Ramos (cell line): ENCODE measurements around the gene KLF2.

ENCODE experiments used
- in situ Hi-C: fragments of 300-500 bp; cut with MboI; formaldehyde crosslinking; loops from one replicate; pipeline ENCODE4 v1.14.3; 2022; ENCODE audit warnings: low sequenced_read_pairs; ENCODE audit not compliant: unreplicated experiment

KLF2 gene

GRCh38 chr19:16306728-16307402, 17.8 kb upstream of the KLF2 start:
- in situ Hi-C loops = no loop called here

GRCh38 chr19:16308081-16308480, 16.5 kb upstream of the KLF2 start:
- in situ Hi-C loops = no loop called here

- in situ Hi-C loops = no loop called here
These were observed 15.0 kb upstream of the KLF2 start for GRCh38 chr19:16309643-16310042.

- in situ Hi-C loops = no loop called here
These were observed 8.7 kb upstream of the KLF2 start for GRCh38 chr19:16315825-16316505.

GRCh38 chr19:16316506-16316882, 8.1 kb upstream of the KLF2 start:
- in situ Hi-C loops = no loop called here

GRCh38 chr19:16319481-16319880, 5.1 kb upstream of the KLF2 start:
- in situ Hi-C loops = no loop called here

GRCh38 chr19:16320987-16321386, 3.6 kb upstream of the KLF2 start:
- in situ Hi-C loops = no loop called here

- in situ Hi-C loops = no loop called here
These were observed 518 bp downstream of the KLF2 start for GRCh38 chr19:16325161-16325527.

- in situ Hi-C loops = no loop called here
These were observed 1.2 kb downstream of the KLF2 start for GRCh38 chr19:16325641-16326400.

GRCh38 chr19:16326401-16327168, 2.0 kb downstream of the KLF2 start:
- in situ Hi-C loops = no loop called here

GRCh38 chr19:16327169-16327475, 2.5 kb downstream of the KLF2 start:
- in situ Hi-C loops = no loop called here

- in situ Hi-C loops = no loop called here
These were observed 2.9 kb downstream of the KLF2 start for GRCh38 chr19:16327501-16327900.

- in situ Hi-C loops = no loop called here
These were observed 3.5 kb downstream of the KLF2 start for GRCh38 chr19:16327911-16328823.

GRCh38 chr19:16328824-16329482, 4.3 kb downstream of the KLF2 start:
- in situ Hi-C loops = no loop called here

- in situ Hi-C loops = no loop called here
These were observed 5.8 kb downstream of the KLF2 start for GRCh38 chr19:16330368-16330801.

- in situ Hi-C loops = no loop called here
These were observed 6.4 kb downstream of the KLF2 start for GRCh38 chr19:16330806-16331690.

GRCh38 chr19:16333001-16333586, 8.5 kb downstream of the KLF2 start:
- in situ Hi-C loops = no loop called here

- in situ Hi-C loops = no loop called here
These were observed 9.8 kb downstream of the KLF2 start for GRCh38 chr19:16334411-16334810.
